Neural cell (in vitro differentiated cells): Measurements from ENCODE around the gene BRD7. TPM values are rescaled to one million over a fixed set of nuclear protein-coding genes. Genes with fewer than 3 reads are reported as not detected.

ENCODE experiments used
- H2AFZ ChIP-seq: fragments of 200-600, 300-800 bp; sonication (generic), shearing (Covaris generic); 2 replicates; pipeline ENCODE4 v1.6.0; 2014; ENCODE audit warnings: low read depth, mild to moderate bottlenecking, antibody characterized with exemption, low read length, moderate library complexity
- H3F3A ChIP-seq: fragments of 200-600 bp; shearing (Covaris generic); 2 replicates; pipeline ENCODE4 v1.6.1; 2016; ENCODE audit warnings: mild to moderate bottlenecking, moderate library complexity, mixed read lengths, antibody characterized with exemption, low read length; ENCODE audit not compliant: insufficient read depth, poor library complexity, severe bottlenecking
- H3K27ac ChIP-seq: fragments of 200-600, 300-800 bp; sonication (generic), shearing (Covaris generic); 2 replicates; pipeline ENCODE4 v1.5.1; 2014; ENCODE audit warnings: mild to moderate bottlenecking, low read length, moderate library complexity
- H3K27me3 ChIP-seq: fragments of 300-800, 200-600 bp; sonication (generic), shearing (Covaris generic); 2 replicates; pipeline ENCODE4 v1.6.0; 2014; ENCODE audit warnings: mild to moderate bottlenecking, low read depth, low read length, moderate library complexity; ENCODE audit not compliant: insufficient read depth
- H3K36me3 ChIP-seq: fragments of 300-800, 200-600 bp; sonication (generic), shearing (Covaris generic); 2 replicates; pipeline ENCODE4 v1.5.1; 2014; ENCODE audit warnings: mild to moderate bottlenecking, antibody characterized with exemption, low read length, moderate library complexity; ENCODE audit not compliant: insufficient read depth
- H3K4me2 ChIP-seq: fragments of 300-800, 200-600 bp; sonication (generic), shearing (Covaris generic); 2 replicates; pipeline ENCODE4 v1.6.0; 2014; ENCODE audit warnings: mild to moderate bottlenecking, low read length
- H3K4me3 ChIP-seq: fragments of 300-800, 200-600 bp; sonication (generic), shearing (Covaris generic); 2 replicates; pipeline ENCODE4 v1.5.1; 2014; ENCODE audit warnings: mild to moderate bottlenecking, low read length, moderate library complexity
- H3K79me2 ChIP-seq: fragments of 200-600 bp; shearing (Covaris generic); replicated peaks from 2 replicates; pipeline ENCODE4 v1.6.0; 2014; ENCODE audit warnings: mild to moderate bottlenecking, low read length, moderate library complexity; ENCODE audit not compliant: insufficient read depth
- H3K9ac ChIP-seq: fragments of 300-800, 200-600 bp; sonication (generic), shearing (Covaris generic); 2 replicates; pipeline ENCODE4 v1.6.1; 2016; ENCODE audit warnings: mild to moderate bottlenecking, low read length, mixed read lengths
- H3K9me2 ChIP-seq: fragments of 200-600 bp; shearing (Covaris generic); 2 replicates; pipeline ENCODE4 v1.6.1; 2016; ENCODE audit warnings: mild to moderate bottlenecking, low read length, mixed read lengths; ENCODE audit not compliant: insufficient read depth
- H3K9me3 ChIP-seq: fragments of 200-600, 300-800 bp; sonication (generic), shearing (Covaris generic); 2 replicates; pipeline ENCODE4 v1.6.1; 2016; ENCODE audit warnings: mild to moderate bottlenecking, mixed run types, low read length, moderate library complexity, mixed read lengths
- H4K20me1 ChIP-seq: fragments of 200-600 bp; shearing (Covaris generic); 2 replicates; pipeline ENCODE4 v1.6.1; 2016; ENCODE audit warnings: mild to moderate bottlenecking, mixed run types; ENCODE audit not compliant: insufficient read depth
- CTCF ChIP-seq: fragments of 450-650 bp; IDR thresholded peaks from 2 replicates; pipeline ENCODE4 v1.5.1; 2014; ENCODE audit warnings: antibody characterized with exemption, mild to moderate bottlenecking, moderate library complexity; ENCODE audit not compliant: poor library complexity, severe bottlenecking
- EP300 ChIP-seq: fragments of 450-650 bp; conservative IDR thresholded peaks from 2 replicates; pipeline ENCODE4 v1.6.1; 2014; ENCODE audit warnings: antibody characterized with exemption, mild to moderate bottlenecking, moderate library complexity; ENCODE audit not compliant: poor library complexity, severe bottlenecking
- EZH2 ChIP-seq: fragments of 200-600, 300-800 bp; shearing (Covaris generic), sonication (generic); IDR thresholded peaks from 2 replicates; pipeline ENCODE4 v1.6.1; 2014; ENCODE audit warnings: antibody characterized with exemption, low read length, borderline replicate concordance, mild to moderate bottlenecking; ENCODE audit not compliant: insufficient read depth, poor library complexity, severe bottlenecking
- MXI1 ChIP-seq: fragments of 450-650 bp; conservative IDR thresholded peaks from 2 replicates; pipeline ENCODE4 v1.6.1; 2014; ENCODE audit warnings: antibody characterized with exemption, mild to moderate bottlenecking; ENCODE audit not compliant: poor library complexity, severe bottlenecking
- POLR2AphosphoS5 ChIP-seq: IDR thresholded peaks from 2 replicates; pipeline ENCODE4 v1.6.1; 2012
- RAD21 ChIP-seq: fragments of 450-650 bp; conservative IDR thresholded peaks from 2 replicates; pipeline ENCODE4 v1.6.1; 2014; ENCODE audit warnings: antibody characterized with exemption, mild to moderate bottlenecking, moderate library complexity
- REST ChIP-seq: IDR thresholded peaks from 2 replicates; pipeline ENCODE4 v1.6.1; 2012; ENCODE audit warnings: borderline replicate concordance
- SMC3 ChIP-seq: fragments of 450-650 bp; conservative IDR thresholded peaks from 2 replicates; pipeline ENCODE4 v1.6.1; 2014; ENCODE audit warnings: antibody characterized with exemption, mild to moderate bottlenecking, moderate library complexity; ENCODE audit not compliant: poor library complexity
- TAF1 ChIP-seq: IDR thresholded peaks from 2 replicates; pipeline ENCODE4 v1.6.1; 2012; ENCODE audit warnings: low read depth
- polyA plus RNA-seq: library from polyadenylated mRNA; depleted of rRNA; stranded (reverse); fragments of >200 nt; gene quantifications from 2 replicates; pipeline ENCODE4 v1.2.3, GENCODE V29; 2014

Gene BRD7
- polyA plus RNA-seq, 1 donor from 2014 or later: 57.2 TPM

GRCh38 chr16:50286681-50287080 lies 82.1 kb downstream of the BRD7 start:
- Histone ChIP-seq H3K36me3 (no peaks in the 10 kb centered on the region), H3K9ac (no peak overlapping the region), H3K79me2 (no peaks in the 10 kb centered on the region), H3F3A (no peaks in the 10 kb centered on the region), H4K20me1 (no peaks in the 10 kb centered on the region), H2AFZ (no peak overlapping the region), H3K4me3 (no peak overlapping the region), H3K9me3 (no peaks in the 10 kb centered on the region), H3K27me3 (no peaks in the 10 kb centered on the region), H3K4me2 (no peak overlapping the region), H3K9me2 (no peaks in the 10 kb centered on the region), H3K27ac (no peak overlapping the region)
- no peak for TF ChIP-seq EZH2
- no peak for TF ChIP-seq EP300
- TF ChIP-seq MXI1: no peak

GRCh38 chr16:50285406-50286003 lies 83.3 kb downstream of the BRD7 start:
- H3K9me3 ChIP-seq: no peaks in the 10 kb centered on the region
- no peak overlapping the region for H3K4me2 ChIP-seq
- no peak overlapping the region for H3K27ac ChIP-seq
- H3K9ac ChIP-seq: no peak overlapping the region
- no peaks in the 10 kb centered on the region for H3K79me2 ChIP-seq
- H3K9me2 ChIP-seq: no peaks in the 10 kb centered on the region
- H3K36me3 ChIP-seq: no peaks in the 10 kb centered on the region
- no peaks in the 10 kb centered on the region for H4K20me1 ChIP-seq
- no peak overlapping the region for H2AFZ ChIP-seq
- H3K4me3 ChIP-seq: no peak overlapping the region
- no peak for TF ChIP-seq TAF1
- TF ChIP-seq CTCF: no peak
- TF ChIP-seq MXI1: no peak
- no peaks in the 10 kb centered on the region for H3K27me3 ChIP-seq
- no peaks in the 10 kb centered on the region for H3F3A ChIP-seq

GRCh38 chr16:50284131-50284911 lies 84.5 kb downstream of the BRD7 start:
- Histone ChIP-seq H3K9ac (no peak overlapping the region), H3K36me3 (no peaks in the 10 kb centered on the region), H3K79me2 (no peaks in the 10 kb centered on the region), H3K27ac (no peak overlapping the region), H3K4me2 (no peak overlapping the region), H4K20me1 (no peaks in the 10 kb centered on the region), H3K9me3 (no peaks in the 10 kb centered on the region), H2AFZ (no peak overlapping the region), H3K9me2 (no peaks in the 10 kb centered on the region), H3F3A (no peaks in the 10 kb centered on the region), H3K27me3 (no peaks in the 10 kb centered on the region), H3K4me3 (no peak overlapping the region)
- no peak for TF ChIP-seq REST
- TF ChIP-seq POLR2AphosphoS5: no peak
- TF ChIP-seq MXI1: no peak
- no peak for TF ChIP-seq TAF1
- TF ChIP-seq EP300: no peak
- TF ChIP-seq RAD21: no peak
- TF ChIP-seq EZH2: no peak
- TF ChIP-seq SMC3: no peak
- TF ChIP-seq CTCF: no peak
